Glomerular endothelial cell (primary cell): ENCODE measurements around the gene POLDIP3. TPM values are rescaled to one million over a fixed set of nuclear protein-coding genes. Genes with fewer than 3 reads are reported as not detected.
"Not testable (repeated sequence)": the region's sequence is repeated elsewhere in the genome, so short reads cannot be mapped to it uniquely, and the experiment has no call there.

ENCODE experiments used
- DNase-seq: peaks from one replicate; pipeline ENCODE4 v3.0.0-alpha.2; 2011; ENCODE audit warnings: low read depth, low spot score; ENCODE audit errors: extremely low read depth
- total RNA-seq: library from RNA; depleted of rRNA; stranded (reverse); fragments of >200 nt; gene quantifications from 2 replicates; pipeline ENCODE4 v1.2.3, GENCODE V29; 2015

POLDIP3 gene
- total RNA-seq, 1 donor from 2014 or later, result 31.9 TPM

DNA sequence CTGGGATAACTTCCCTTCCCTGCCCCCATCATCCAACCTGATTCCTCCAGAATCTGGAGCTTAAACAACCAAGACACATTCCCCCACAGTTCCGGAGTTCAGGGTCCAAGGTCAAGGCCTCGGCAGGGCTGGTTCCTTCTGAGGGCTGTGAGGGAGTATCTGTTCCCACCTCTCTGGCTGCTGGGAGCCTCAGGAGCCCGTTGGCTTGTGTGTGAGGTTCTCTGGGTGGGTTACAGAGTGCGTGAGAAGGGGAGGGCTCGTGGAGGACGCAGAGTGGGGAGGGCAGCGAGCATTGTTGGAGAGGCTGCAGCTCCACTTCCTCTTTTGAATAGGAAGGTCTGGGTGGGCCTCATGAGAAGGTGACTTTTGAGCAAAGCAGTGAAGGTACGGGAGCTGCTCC, 52.4 kb downstream of the POLDIP3 start:
- no peak for DNase-seq

DNA sequence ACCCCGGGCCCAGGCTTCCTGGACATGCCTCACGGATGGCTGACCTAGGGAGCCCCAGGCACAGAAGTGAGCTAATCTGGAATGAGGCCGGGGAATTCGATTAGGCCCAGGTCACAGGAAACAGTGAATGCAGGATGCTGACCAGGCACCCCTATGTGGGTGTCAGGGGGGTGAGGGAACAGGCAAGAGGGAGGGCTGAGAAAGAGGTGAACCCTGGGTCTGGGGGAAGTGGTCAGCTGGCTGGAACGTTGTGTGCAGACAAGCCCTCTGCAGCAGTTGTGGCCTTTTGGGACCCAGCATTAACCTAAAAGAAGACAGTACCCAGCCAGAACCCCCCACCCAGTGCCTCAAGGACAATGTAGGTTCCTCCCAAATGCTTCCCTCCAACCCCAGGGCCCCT, 52.8 kb downstream of the POLDIP3 start:
- DNase-seq, result no peak

DNA sequence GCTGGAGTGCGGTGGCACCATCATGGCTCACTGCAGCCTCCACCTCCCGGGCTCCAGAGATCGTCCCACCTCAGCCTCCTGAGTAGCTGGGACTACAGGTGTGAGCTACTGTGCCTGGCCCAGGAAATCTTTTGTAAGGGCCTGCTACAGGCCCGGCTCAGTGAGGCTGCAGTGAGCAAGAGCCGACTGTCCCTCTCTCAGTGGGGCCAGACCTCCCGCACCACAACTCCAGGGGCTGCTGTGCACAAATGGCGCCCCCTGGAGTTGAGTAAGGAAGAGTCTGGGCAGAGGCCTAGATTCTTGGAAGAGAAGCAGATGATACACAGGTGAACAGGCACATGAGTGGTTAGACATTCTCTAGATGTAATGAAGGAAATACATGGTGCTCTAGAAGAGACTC, 53.9 kb downstream of the POLDIP3 start:
- no peak for DNase-seq

DNA sequence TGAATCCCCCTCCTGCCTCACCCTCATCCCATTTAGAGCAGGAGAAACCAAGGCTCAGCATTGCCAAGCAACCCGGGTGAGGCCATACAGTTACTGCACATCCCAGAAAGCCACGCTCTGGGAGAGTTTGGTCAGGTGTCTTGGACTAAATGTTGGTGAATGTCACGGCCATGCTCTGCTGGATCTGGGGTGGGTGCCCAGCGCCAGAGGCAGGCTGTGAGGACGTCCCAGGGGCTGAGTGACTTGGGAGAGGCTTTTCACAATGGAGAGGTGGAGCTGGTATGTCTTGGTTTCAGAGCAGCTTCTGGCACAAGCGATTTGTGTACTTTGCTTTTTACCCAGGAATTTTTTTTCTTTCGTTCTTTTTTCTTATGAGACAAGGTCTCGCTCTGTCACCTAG, 54.3 kb downstream of the POLDIP3 start:
- no peak for DNase-seq

DNA sequence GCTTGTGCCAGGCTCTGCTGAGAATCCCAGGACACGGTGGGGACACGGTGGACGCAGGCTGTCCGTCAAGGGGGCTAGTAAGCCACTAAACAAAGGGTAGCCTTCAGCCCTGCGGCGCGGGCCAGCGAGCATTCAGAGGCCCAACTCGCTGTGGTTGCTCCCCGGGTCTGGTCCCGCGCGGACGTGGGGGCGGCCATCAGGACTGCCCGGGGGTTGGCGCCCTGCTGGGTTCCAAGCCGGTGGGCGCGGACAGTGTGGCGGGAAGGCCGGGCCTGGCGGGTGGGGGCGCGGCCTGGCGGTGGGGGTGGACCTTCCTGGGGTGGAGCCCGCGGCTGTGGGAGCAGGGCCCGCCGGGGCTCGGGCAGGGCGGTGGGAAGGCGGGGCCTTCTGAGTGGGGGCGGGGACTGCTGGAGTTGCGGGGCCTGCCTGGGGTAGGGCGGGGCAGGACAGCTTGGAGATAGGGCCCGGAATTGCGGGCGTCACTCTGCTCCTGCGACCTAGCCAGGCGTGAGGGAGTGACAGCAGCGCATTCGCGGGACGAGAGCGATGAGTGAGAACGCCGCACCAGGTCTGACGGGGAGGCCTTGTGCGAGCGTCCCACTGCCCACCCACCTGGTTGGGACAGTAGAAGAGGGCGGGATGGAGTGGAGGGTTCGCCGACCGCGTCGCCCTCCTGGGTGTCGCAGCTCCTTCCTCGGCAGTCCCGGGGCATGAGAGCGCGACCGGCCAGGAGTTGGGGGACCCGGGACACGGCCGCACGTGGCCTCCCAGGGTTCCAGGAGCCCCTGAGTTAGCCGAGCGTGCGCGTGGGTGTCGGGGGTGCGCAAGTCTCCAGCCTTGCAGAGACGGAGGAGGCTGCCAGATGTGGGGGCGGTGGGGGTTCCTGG, 61.0 kb downstream of the POLDIP3 start, which contains the start of gene SERHL2:
TSS of gene SERHL2 (plus strand) at position 482 of the 887 bp plus-strand sequence. CDS start at position 547, 65 bp downstream.
- no peak for DNase-seq

DNA sequence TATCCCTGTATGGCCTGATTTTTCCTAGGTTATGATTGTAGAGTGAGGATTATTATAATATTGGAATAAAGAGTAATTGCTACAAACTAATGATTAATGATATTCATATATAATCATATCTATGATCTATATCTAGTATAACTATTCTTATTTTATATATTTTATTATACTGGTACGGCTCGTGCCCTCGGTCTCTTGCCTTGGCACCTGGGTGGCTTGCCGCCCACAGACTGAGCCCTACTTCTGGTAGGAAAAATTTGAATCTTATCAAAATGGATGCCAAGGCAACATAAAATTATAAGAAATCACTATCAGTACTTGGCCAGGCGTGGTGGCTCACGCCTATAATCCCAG, 62.4 kb downstream of the POLDIP3 start:
- DNase-seq, result not testable (repeated sequence)

DNA sequence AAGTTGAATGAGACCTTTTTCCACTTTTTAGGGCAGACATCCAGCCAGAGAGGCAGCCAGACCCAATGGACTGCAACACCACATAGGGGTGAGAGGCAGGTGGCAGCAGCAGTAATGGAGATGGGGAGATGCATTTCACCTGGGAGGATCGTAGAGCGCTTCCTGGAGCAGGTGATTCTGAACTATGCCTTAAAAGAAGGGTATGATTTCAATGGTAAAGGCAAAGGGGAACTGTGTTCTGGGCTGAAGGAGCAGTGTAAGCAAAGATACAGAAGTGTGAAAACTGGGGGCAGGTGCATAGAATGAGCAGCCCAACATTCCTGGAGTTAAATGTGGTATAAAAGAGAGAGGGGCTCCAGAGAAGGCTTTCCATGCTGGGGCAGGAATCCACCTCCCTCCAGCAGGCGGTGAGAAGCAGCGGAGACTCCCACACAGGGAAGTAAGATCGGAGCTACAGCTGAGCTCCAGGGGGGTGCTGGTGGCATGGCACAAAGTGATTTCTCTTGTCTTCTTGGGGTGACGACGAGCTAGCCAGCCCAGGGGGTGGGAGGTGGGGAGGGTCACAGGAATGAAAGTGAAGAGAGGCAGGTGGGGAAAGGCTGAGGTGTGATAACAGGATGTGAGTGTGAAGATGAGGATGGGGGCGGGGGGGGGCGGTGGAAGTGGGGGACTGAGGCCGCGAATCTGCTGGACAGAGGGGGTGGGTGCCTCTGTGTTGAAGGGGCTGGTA, 65.2 kb downstream of the POLDIP3 start:
- DNase-seq, result no peak

DNA sequence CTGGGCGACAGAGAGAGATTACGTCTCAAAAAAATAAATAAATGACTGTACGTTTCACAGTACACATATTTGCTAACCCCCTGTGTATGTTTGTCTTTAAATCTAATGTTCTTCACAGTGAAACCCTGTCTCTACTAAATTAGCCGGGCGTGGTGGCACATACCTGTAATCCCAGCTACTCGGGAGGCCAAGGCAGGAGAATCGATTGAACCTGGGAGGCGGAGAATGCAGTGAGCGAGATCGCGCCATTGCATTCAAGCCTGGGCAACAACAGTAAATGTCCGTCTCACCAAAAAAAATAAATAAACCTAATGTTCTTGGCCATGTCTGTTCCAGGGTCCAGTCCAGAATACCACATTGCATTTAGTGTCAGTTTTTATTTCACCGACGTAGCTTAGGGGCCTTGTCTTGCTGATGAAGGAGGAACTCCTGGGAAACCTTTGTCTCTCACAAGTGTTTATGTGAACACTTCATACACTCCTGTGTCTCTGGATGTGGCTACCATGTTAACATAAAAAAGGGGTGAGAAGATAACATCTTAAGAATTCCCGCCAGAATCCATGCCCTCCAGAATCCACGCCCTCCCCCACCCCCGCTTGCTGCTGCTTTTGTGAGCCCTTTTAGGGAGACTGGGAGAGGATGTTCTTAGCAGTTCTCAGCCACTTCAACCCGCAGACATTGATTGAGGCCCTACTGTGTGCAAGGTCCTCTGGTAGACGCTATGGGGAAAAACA, 65.9 kb downstream of the POLDIP3 start:
- DNase-seq, result no peak

DNA sequence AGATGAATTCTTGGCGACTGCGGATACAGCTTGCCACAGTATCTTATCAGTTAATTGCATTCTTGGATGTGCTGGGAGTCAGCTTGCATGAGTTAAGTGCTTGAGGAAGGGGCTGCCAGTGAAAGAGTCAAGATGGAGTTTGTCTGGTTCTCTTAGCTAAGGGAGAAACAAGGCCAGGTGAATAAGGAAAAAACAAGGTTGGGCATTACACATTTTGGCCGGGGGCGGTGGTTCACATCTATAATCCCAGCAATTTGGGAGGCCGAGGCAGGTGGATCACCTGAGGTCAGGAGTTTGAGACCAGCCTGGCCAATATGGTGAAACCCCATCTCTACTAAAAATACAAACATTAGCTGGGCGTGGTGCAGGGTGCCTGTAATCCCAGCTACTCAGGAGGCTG, 66.6 kb downstream of the POLDIP3 start:
- DNase-seq, result not testable (repeated sequence)

DNA sequence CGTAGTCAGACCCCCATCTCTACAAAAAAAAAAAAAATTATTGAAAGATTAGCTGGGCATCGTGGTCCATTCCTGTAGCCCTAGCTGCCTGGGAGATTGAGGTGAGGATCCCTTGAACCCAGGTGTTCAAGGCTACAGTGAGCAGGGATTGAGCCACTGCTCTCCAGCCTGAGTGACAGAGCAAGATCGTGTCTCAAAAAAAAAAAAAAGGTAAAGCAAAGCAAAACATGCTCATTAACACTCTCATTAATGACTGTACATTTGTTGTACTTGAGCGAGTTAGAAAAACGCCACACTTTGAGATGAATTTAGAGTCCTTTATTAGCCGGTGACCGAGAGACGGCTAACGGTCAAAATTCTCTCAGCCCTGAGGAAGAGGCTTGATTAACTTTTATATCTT, 67.1 kb downstream of the POLDIP3 start:
- DNase-seq, result no peak

DNA sequence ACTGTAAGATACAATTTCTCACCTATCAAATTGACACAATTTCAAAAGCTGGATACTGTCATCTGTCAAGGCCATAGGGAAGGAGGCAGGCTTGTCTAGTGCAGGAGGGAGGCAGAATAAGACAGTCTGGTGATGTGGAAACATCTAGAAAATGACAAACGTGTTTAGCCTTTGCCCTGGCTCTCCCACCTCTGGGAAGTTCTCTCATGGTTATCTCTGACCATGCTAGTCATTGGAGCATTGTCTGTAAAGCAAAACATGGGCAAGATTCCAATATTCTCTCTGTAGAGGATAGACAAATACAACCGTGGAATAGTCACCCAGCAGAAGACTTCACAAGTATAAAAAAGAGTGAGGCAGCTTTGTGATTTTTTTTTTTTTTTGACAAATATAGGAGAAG, 70.0 kb downstream of the POLDIP3 start:
- DNase-seq, result no peak

DNA sequence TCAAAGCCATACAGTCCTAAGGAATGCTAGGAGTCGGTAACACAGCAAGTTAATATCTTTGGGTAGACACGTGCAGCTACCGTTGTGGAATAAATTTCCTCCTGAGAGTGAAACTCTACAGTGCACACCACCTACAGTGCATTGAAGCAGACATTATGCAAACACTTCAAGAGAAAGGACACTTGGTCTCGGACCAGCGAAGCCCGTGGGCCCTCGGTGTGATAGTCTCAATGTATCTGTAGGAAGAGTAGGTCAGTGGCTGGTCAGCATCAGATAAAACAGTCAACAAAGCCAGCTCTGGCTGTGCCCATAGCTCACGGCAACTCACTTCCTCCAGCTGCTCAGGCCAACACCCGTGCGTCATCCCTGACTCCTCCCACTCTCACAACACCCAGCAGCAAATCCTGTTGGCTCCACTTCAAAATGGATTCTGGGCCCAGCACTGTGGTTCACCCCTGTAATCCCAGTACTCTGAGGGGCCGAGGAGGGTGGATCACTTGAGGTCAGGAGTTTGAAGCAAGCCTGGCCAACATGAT, 75.4 kb downstream of the POLDIP3 start:
- DNase-seq, result not testable (repeated sequence)

DNA sequence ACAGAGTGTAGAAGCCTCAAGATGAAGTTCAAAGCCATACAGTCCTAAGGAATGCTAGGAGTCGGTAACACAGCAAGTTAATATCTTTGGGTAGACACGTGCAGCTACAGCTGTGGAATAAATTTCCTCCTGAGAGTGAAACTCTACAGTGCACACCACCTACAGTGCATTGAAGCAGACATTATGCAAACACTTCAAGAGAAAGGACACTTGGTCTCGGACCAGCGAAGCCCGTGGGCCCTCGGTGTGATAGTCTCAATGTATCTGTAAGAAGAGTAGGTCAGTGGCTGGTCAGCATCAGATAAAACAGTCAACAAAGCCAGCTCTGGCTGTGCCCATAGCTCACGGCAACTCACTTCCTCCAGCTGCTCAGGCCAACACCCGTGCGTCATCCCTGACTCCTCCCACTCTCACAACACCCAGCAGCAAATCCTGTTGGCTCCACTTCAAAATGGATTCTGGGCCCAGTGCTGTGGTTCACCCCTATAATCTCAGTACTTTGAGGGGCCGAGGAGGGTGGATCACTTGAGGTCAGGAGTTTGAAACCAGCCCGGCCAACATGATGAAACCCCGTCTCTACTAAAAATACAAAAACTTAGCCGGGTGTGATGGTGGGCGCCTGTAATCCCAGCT, 77.4 kb downstream of the POLDIP3 start:
- not testable (repeated sequence) for DNase-seq

DNA sequence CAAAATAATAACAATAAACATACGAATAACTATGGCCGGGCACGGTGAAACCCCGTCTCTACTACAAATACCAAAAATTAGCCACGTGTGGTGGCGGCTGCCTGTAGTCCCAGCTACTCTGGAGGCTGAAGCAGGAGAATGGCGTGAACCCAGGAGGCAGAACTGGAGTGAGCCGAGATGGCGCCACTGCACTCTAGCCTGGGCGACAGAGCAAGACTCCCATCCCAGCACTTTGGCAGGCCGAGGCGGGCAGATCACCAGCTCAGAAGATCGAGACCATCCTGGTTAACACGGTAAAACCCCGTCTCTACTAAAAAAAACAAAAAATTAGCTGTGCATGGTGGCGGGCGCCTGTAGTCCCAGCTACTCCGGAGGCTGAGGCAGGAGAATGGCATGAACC, 78.0 kb downstream of the POLDIP3 start:
- DNase-seq, result not testable (repeated sequence)

DNA sequence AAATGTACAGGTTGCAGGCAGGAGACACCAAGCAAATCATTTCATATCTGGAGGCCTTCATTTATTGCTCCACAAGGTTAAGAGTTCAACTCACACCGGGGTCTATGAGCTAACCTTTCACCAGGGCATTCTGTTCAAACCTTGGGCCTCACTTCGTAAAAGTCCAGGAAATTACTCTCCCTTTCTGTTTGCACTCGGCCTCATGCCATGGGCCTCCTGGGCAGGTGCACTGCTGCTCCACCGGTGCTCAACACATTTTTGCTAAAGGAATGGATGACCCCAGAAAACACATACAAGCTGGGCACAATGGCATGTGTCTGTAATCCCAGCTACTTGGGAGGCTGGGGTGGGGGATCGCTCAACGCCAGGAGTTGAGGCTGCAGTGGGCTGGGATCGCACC, 78.5 kb downstream of the POLDIP3 start:
- no peak for DNase-seq

DNA sequence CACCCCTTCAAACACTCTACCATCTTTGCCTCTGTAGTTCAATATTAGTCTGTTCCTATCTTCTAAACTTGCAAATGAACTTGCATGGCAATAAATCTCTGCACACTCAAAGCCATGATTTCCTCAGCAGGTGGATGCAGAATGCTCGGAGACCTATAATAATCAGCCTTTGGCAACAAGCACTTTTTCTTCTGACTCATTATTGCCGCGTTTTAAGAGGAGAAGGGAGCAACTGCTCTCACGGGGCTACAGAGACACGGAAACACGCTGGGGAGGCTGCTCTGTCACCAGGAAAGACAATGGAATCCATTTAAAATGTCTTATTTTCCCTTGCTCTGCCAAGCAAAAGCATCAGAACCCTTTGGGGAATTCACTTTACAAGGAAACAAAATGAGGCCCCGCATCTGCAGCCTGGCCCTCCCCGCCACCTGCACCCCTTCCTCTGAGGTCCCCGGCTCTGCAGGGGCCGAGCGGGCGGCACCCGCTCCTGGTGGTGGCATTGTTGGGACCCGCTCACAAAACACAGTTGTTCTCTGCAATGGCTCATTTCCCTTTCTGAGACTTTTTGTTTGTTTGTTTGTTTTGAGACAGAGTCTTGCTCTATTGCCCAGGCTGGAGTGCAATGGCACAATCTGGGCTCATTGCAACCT, 79.5 kb downstream of the POLDIP3 start:
- DNase-seq, result not testable (repeated sequence)
